HUES64 (cell line): Measurements from ENCODE around the gene ARPIN.

Experiments
- H3K27ac ChIP-seq: 2 replicates; pipeline ENCODE4 v1.7.0; 2013; ENCODE audit warnings: low read depth, low read length, inconsistent platforms
- H3K27me3 ChIP-seq: 2 replicates; pipeline ENCODE4 v1.6.1; 2013; ENCODE audit warnings: mild to moderate bottlenecking, low read length; ENCODE audit not compliant: insufficient read depth
- H3K36me3 ChIP-seq: 2 replicates; pipeline ENCODE4 v1.6.1; 2013; ENCODE audit warnings: mild to moderate bottlenecking, low read length; ENCODE audit not compliant: insufficient read depth
- H3K4me1 ChIP-seq: 2 replicates; pipeline ENCODE4 v1.6.1; 2013; ENCODE audit warnings: mild to moderate bottlenecking, low read length, moderate library complexity; ENCODE audit not compliant: insufficient read depth
- H3K4me3 ChIP-seq: 2 replicates; pipeline ENCODE4 v1.5.1; 2013; ENCODE audit warnings: mild to moderate bottlenecking, low read length, moderate library complexity
- H3K9ac ChIP-seq: 2 replicates; pipeline ENCODE4 v1.6.1; 2013; ENCODE audit warnings: mild to moderate bottlenecking, low read depth, low read length
- H3K9me3 ChIP-seq: 2 replicates; pipeline ENCODE4 v1.6.1; 2013; ENCODE audit warnings: low read depth, low read length; ENCODE audit not compliant: insufficient read depth
- WGBS: fragments of 150-250, 120-280 bp; methylation state at CpG from one replicate; pipeline ENCODE4 v1.1.7; 2013; ENCODE audit warnings: missing lambda C conversion rate; 5-methylcytosine and 5-hydroxymethylcytosine counted together

Gene ARPIN

GRCh38 chr15:89937365-89938350, 24.9 kb upstream of the ARPIN start:
- H3K36me3 ChIP-seq = no peaks in the 10 kb centered on the region
- no peak overlapping the region for H3K9ac ChIP-seq
- no peak overlapping the region for H3K4me3 ChIP-seq
- 87% methylated on average over 8 of the region's 10 CpGs for WGBS
- H3K9me3 ChIP-seq = no peaks in the 10 kb centered on the region
- H3K4me1 ChIP-seq = no peaks in the 10 kb centered on the region
- H3K27ac ChIP-seq = no peak overlapping the region
- H3K27me3 ChIP-seq = no peaks in the 10 kb centered on the region

DNA sequence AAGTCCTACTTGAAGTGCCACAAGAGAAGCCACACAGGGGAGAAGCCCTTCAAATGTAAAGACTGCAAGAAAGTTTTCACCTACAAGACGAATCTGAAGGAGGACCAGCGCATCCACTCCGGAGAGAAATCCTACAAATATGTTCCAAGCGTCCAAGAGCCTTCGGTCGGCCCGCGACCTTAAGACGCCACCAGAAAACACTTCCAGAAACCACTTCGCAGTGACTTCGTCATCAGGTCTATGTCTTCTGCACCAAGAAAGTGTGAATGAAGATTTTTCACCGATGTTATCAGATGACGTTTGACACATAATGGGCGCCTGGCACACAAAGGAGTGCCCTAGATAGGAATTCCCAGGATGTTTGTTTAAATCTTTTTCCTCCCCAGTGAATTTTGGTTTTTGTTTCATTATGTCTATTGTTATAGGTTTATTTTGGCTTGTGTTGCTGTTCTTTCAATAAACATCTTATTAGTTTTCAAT, 24.1 kb upstream of the ARPIN start:
- Histone ChIP-seq H3K27ac (no peak overlapping the region), H3K4me3 (no peak overlapping the region)
- WGBS = 94% methylated on average over 14 of the region's 14 CpGs

DNA sequence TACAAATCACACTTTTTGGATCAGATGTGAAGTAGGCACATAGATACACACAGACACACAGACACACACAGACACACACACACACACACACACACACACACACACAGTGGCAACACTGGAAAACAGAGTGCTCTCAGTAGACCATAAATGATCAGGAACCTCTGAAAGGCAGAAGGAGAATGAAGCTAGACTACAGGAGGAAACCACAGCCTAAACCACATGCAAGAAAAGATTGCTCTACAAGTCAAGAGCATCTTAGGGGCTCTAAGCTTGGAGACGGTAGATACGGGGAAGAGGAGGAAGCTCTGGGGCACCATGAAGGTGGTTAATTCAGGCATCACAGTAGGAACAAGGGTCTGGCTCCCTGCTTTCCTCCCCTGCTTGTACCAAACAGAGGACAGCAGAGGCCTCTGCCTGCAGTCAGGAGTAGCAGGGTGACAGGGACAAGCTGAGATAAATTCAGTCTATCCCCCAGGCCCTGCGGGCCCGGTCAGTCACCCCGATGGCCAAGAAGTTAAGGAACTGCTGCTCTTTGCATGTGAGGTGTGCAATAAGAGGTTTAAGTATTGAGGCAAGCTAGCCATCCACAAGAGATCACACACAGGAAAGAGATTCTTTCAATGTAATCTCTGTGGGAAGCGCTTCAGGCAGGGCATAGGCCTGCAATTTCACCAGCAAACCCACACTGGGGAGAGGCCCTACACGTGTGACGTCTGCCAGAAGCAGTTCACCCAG, 23.5 kb upstream of the ARPIN start:
- no peaks in the 10 kb centered on the region for H3K36me3 ChIP-seq
- H3K4me3 ChIP-seq = no peak overlapping the region
- WGBS = 96% methylated on average over 8 of the region's 8 CpGs
- no peak overlapping the region for H3K9ac ChIP-seq
- no peaks in the 10 kb centered on the region for H3K27me3 ChIP-seq
- H3K27ac ChIP-seq = no peak overlapping the region
- no peaks in the 10 kb centered on the region for H3K9me3 ChIP-seq
- no peaks in the 10 kb centered on the region for H3K4me1 ChIP-seq

More for the DNA sequence above, 24.1 kb upstream of the ARPIN start:
- no peaks in the 10 kb centered on the region for H3K9me3 ChIP-seq
- no peak overlapping the region for H3K9ac ChIP-seq
- no peaks in the 10 kb centered on the region for H3K4me1 ChIP-seq
- no peaks in the 10 kb centered on the region for H3K36me3 ChIP-seq
- no peaks in the 10 kb centered on the region for H3K27me3 ChIP-seq

DNA sequence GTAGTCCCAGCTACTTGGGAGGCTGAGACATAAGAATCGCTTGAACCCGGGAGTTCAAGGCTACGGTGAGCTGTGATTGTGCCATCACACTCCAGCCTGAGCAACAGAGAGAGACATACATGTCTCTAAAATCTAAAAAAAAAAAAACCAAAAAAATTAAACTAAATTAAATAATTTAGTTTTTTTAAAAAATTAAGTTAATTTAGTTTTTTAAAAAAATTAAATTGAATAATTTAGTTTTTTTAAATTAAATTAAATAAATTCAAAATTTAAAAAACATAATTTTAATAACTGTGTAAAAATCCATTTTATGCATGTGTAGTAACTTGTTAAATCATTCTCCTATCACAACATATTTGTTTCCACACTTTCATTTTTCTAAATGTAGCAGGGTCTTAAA, 20.1 kb upstream of the ARPIN start:
- no peaks in the 10 kb centered on the region for H3K4me1 ChIP-seq
- H3K4me3 ChIP-seq = no peak overlapping the region
- 92% methylated on average over 3 of the region's 3 CpGs for WGBS
- H3K36me3 ChIP-seq = no peaks in the 10 kb centered on the region
- no peaks in the 10 kb centered on the region for H3K27me3 ChIP-seq
- H3K9ac ChIP-seq = no peak overlapping the region
- no peak overlapping the region for H3K27ac ChIP-seq
- H3K9me3 ChIP-seq = no peaks in the 10 kb centered on the region

GRCh38 chr15:89928421-89928820, 15.7 kb upstream of the ARPIN start:
- Histone ChIP-seq H3K9me3 (no peaks in the 10 kb centered on the region), H3K9ac (no peak overlapping the region), H3K4me3 (no peak overlapping the region), H3K27ac (no peak overlapping the region), H3K36me3 (no peaks in the 10 kb centered on the region), H3K27me3 (no peaks in the 10 kb centered on the region), H3K4me1 (no peaks in the 10 kb centered on the region)
- 95% methylated on average over 4 of the region's 4 CpGs for WGBS

DNA sequence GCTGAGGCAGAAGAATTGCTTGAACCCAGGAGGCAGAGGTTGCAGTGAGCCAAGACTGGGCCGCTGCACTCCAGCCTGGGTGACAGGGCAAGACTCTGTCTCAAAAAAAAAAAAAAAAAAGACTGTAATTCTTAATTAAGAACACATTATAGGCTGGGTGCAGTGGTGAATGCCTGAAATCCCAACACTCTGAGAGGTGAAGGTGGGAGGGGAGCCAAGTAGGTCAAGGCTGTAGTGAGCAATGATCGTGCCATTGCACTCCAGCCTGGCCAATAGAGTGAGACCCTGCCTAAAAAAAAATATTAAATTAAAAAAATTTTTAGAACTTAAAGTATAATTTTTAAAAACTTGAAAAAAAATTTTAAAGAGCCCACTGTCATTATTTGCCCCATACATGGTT, 13.4 kb upstream of the ARPIN start:
- Histone ChIP-seq H3K27ac (no peak overlapping the region), H3K36me3 (no peaks in the 10 kb centered on the region), H3K9ac (no peak overlapping the region), H3K27me3 (no peaks in the 10 kb centered on the region), H3K4me3 (no peak overlapping the region), H3K9me3 (no peaks in the 10 kb centered on the region), H3K4me1 (no peaks in the 10 kb centered on the region)
- 100% methylated on average over 1 of the region's 2 CpGs for WGBS

- Histone ChIP-seq H3K4me1 (peaks cover 7% of the 10 kb centered on the region), H3K4me3 (no peak overlapping the region), H3K27ac (no peak overlapping the region), H3K9me3 (no peaks in the 10 kb centered on the region), H3K27me3 (no peaks in the 10 kb centered on the region), H3K36me3 (no peaks in the 10 kb centered on the region), H3K9ac (no peak overlapping the region)
- WGBS = 89% methylated on average over 3 of the region's 4 CpGs
These were observed 4.8 kb upstream of the ARPIN start for GRCh38 chr15:89917442-89918101.

- H3K4me1 ChIP-seq = peaks cover 7% of the 10 kb centered on the region
- H3K27ac ChIP-seq = no peak overlapping the region
- H3K4me3 ChIP-seq = no peak overlapping the region
- 48% methylated on average over 2 of the region's 3 CpGs for WGBS
- no peaks in the 10 kb centered on the region for H3K9me3 ChIP-seq
- H3K36me3 ChIP-seq = no peaks in the 10 kb centered on the region
- H3K9ac ChIP-seq = no peak overlapping the region
- H3K27me3 ChIP-seq = 0 out of 2 replicates have a peak, but pooled peaks cover 4% of the 10 kb centered on the region
These were observed 3.9 kb upstream of the ARPIN start for GRCh38 chr15:89916660-89917059.

DNA sequence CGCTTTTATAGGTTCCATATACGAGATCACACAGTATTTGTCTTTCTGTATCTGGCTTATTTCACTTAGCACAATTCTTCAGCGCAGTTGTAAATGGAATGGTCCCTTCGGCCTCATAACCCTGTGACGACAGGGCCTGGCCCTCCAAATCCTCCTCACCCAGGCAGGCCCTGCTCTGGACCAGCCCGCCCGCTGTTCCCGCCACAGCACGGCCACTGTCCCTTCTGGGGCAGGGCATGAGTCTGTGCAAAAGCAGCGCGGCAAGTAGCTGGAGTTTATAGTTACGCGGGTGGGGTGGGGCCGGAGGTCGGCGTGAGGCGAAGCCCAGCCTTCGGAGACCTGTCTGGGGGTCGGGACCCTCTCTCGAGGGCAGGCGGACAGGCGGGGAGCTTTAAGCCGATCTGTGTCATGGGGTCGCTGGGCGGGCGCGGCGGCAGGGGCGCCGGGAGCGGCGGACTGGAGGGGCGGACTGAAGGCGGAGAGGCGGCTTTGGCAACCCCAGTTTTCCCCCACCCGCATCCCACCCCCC, 543 bp downstream of the ARPIN start:
- Histone ChIP-seq H3K27ac (no peak overlapping the region), H3K36me3 (no peaks in the 10 kb centered on the region), H3K9ac (peak overlapping the region; percentile 79), H3K27me3 (0 out of 2 replicates have a peak, but pooled peaks cover 9% of the 10 kb centered on the region), H3K9me3 (no peaks in the 10 kb centered on the region), H3K4me3 (peak overlapping the region; percentile 58), H3K4me1 (peaks cover 7% of the 10 kb centered on the region)
- 12% methylated on average over 36 of the region's 36 CpGs for WGBS

DNA sequence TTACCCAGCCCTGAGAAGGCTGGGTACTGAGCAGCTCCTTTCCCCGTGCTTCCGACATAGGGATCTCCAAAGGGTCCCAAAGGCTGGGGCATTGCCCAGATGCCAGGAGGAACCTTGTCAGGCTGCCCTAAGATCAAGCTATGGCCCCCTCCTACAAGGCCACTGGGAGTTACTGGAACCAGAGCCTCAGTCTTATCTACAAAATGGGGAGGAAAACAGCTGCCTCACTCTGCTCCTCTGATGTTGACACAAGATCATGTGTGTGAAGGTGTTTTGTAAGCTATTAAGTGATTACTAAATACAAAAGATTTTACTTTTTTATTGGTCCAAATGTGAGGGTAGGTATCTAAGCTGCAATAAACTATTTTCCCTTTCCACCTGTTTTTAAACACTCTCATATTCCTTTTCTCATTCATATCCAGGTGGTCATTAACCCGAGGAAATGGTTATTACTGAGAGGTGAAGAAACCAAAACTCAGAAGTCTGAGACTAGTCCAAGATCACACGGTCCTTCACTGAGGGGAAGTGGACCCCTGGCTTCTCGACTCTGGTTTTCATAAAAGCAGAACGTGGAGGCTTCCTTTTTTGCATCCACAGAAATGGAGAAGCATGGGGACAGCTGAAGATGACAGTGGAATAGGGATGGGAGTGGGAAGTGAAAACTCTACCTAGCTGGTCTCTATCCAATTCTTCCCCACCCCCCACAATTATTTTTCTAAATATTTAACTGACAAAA, 1.7 kb downstream of the ARPIN start:
- Histone ChIP-seq H3K9me3 (no peaks in the 10 kb centered on the region), H3K9ac (no peak overlapping the region), H3K27ac (no peak overlapping the region), H3K27me3 (0 out of 2 replicates have a peak, but pooled peaks cover 9% of the 10 kb centered on the region), H3K36me3 (no peaks in the 10 kb centered on the region), H3K4me1 (peaks cover 7% of the 10 kb centered on the region), H3K4me3 (no peak overlapping the region)
- WGBS = 94% methylated on average over 6 of the region's 6 CpGs
